ENCODE measurements around the gene PPARG. TPM values are rescaled to one million over a fixed set of nuclear protein-coding genes. Genes with fewer than 3 reads are reported as not detected.

PPARG gene
- total RNA-seq, 4 donors from 2014 or later, result 20.0 to 64.2 (median 29.6) TPM

DNA sequence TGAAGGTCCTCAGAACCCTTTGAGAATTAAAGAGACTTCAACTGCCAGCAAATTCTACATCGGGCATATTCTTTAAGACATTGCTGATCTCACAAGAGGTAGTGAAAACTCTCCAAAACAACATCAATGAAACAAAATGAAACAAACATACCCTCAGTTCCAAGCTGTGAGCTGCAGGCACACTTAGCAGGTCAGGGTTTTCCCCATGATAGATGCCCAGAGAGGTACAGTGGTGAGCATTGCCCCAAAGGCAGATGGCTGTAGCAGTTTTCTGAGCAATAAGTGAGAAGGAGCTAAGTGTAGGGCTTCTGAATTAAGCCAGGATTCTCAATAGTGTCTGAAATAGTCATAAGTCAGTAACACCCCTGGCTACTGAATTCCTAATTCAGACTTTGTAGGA, 99.3 kb downstream of the PPARG start:
- Histone ChIP-seq H3K27me3 (no peaks in the 10 kb centered on the region), H3K27ac (no peak overlapping the region), H3K4me3 (no peak overlapping the region), H3K4me1 (no peaks in the 10 kb centered on the region), H3K9me3 (no peaks in the 10 kb centered on the region), H3K36me3 (no peaks in the 10 kb centered on the region)
- DNase-seq (ENCODE audit: low spot score in 2 of 2), result no peak
- 79 to 100% methylated on average over 1 of the region's 1 CpG for WGBS, 2 donors
- TF ChIP-seq EP300 (IDR thresholded peaks at IDR 0.05) (no peak), POLR2A (IDR thresholded peaks at IDR 0.05) (no peak)
- TF ChIP-seq, protein P1, sequence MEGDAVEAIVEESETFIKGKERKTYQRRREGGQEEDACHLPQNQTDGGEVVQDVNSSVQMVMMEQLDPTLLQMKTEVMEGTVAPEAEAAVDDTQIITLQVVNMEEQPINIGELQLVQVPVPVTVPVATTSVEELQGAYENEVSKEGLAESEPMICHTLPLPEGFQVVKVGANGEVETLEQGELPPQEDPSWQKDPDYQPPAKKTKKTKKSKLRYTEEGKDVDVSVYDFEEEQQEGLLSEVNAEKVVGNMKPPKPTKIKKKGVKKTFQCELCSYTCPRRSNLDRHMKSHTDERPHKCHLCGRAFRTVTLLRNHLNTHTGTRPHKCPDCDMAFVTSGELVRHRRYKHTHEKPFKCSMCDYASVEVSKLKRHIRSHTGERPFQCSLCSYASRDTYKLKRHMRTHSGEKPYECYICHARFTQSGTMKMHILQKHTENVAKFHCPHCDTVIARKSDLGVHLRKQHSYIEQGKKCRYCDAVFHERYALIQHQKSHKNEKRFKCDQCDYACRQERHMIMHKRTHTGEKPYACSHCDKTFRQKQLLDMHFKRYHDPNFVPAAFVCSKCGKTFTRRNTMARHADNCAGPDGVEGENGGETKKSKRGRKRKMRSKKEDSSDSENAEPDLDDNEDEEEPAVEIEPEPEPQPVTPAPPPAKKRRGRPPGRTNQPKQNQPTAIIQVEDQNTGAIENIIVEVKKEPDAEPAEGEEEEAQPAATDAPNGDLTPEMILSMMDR (IDR thresholded peaks at IDR 0.05), result no peak

DNA sequence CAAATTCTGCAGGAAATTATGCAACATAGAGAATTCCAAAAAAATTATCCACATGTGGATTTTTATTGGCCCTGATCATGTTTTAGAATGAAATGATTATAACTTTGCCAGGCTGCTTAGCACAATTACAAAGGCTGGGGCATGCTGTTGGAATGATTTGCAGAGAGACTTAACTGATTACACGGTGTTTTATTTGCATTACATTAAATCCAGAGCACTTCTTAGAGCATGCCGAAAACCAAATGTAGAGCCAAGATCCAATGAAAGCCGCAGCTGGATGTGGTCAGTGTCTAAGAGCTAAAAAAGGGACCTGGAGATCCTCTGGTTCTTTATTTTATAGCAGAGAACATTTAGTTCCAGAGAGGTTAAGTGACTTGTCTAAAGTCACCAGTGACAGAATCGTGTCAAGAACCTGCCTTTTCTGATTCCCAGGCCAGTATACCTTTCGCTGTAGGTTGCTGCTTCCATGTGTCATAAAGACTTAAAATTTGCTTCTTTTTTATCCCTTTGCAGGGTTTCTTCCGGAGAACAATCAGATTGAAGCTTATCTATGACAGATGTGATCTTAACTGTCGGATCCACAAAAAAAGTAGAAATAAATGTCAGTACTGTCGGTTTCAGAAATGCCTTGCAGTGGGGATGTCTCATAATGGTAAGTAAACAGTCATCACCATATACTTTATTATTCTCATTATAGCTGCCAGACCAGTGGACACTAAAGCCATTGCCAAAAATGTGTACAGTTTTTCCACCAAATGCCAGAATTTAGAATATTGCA, 103.4 kb downstream of the PPARG start:
- H3K36me3 ChIP-seq, result no peaks in the 10 kb centered on the region
- no peaks in the 10 kb centered on the region for H3K27me3 ChIP-seq
- H3K4me3 ChIP-seq, result no peak overlapping the region
- H3K27ac ChIP-seq, result no peak overlapping the region
- DNase-seq (ENCODE audit: low spot score in 2 of 2), result no peak
- peaks cover 0 to 11% (median 4%) of the 10 kb centered on the region in 4 donors for H3K4me1 ChIP-seq
- WGBS, 2 donors, result 79 to 84% methylated on average over 8 of the region's 8 CpGs
- TF ChIP-seq, protein P1 (IDR thresholded peaks at IDR 0.05), result no peak
- no peak for TF ChIP-seq EP300 (IDR thresholded peaks at IDR 0.05)
- TF ChIP-seq POLR2A (IDR thresholded peaks at IDR 0.05), result no peak
- no peaks in the 10 kb centered on the region for H3K9me3 ChIP-seq

DNA sequence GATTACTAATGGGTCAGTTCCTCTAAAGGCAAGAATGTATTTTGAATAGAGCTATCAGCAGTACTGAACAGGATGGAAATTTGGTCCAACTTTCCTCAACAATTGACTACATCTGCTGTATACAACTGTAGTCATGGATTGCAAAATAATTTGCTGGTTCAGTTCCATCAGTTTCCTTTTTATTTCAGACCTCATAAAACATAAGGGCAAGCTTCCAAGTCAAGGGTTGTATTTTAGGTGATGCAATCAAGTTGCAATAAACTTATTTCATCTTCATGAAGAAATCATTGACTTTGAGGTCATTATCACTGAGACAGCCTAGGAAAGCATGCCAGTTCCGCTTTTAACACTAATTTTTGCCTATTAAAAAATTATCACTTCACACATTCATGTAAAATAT, 105.0 kb downstream of the PPARG start:
- WGBS, 2 donors, result 73 to 97% methylated on average over 1 of the region's 1 CpG

DNA sequence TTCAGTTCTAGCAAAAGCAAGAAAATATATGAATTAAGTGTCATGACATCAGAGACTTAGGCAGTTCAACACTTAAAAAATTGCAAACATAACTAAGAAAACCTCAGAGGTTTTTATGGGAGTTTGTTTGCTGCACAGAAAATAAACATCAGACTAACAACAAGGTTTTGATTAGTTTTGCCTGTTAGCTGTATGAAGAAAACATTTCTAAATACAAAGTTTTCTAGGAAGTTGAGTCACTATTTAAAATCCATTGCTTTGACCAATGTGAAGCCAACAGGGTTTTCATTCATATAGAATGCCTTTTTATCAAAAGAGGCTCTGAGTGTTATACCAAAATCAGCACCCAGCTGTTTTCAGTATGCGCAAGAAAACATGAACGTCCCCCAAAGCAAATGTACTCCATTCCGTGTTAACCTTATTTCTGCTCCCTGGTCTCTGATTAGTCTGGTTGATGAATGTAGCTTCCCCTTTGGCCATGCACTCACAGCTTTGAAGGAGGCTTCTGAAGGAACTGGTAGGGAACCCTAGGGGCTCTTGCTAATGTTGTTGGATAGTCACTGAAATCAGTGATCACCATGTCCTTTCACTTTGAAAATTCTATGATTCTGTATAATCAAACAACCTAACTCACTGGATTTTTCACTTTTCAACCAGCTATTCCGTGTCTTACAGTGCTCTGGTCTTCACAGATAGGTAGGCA, 105.8 kb downstream of the PPARG start:
- Histone ChIP-seq H3K36me3 (no peaks in the 10 kb centered on the region), H3K27me3 (no peaks in the 10 kb centered on the region), H3K4me1 (peaks cover 0 to 11% (median 4%) of the 10 kb centered on the region in 4 donors), H3K27ac (no peak overlapping the region), H3K9me3 (no peaks in the 10 kb centered on the region), H3K4me3 (no peak overlapping the region)
- no peak for DNase-seq (ENCODE audit: low spot score in 2 of 2)
- WGBS, 2 donors, result 65 to 70% methylated on average over 4 of the region's 4 CpGs
- TF ChIP-seq POLR2A (IDR thresholded peaks at IDR 0.05), result no peak
- TF ChIP-seq, protein P1 (IDR thresholded peaks at IDR 0.05), result no peak
- no peak for TF ChIP-seq EP300 (IDR thresholded peaks at IDR 0.05)

More for the DNA sequence above, 105.0 kb downstream of the PPARG start:
- DNase-seq (ENCODE audit: low spot score in 2 of 2), result peak in 1 of 2 donors; percentile 37
- no peaks in the 10 kb centered on the region for H3K36me3 ChIP-seq
- H3K4me1 ChIP-seq, result peaks cover 0 to 11% (median 4%) of the 10 kb centered on the region in 4 donors
- no peak overlapping the region for H3K4me3 ChIP-seq
- peak; percentile 23 to 84 for TF ChIP-seq EP300 (IDR thresholded peaks at IDR 0.05)
- no peak for TF ChIP-seq POLR2A (IDR thresholded peaks at IDR 0.05)
- TF ChIP-seq, protein P1 (IDR thresholded peaks at IDR 0.05), result no peak
- no peaks in the 10 kb centered on the region for H3K27me3 ChIP-seq
- no peak overlapping the region for H3K27ac ChIP-seq
- no peaks in the 10 kb centered on the region for H3K9me3 ChIP-seq
